Muscle layer of colon (tissue), 2 donors: ENCODE data around the gene CDC45.
A peak's percentile ranks its signal among the peaks of the same experiment; 100 is the strongest.

ENCODE experiments used
- H3K27ac ChIP-seq: one replicate; pipeline ENCODE4 v1.7.0; 2013; ENCODE audit warnings: low read depth, mild to moderate bottlenecking, low read length, moderate library complexity
- H3K27me3 ChIP-seq, 2 donors: one replicate each; pipeline ENCODE4 v1.7.0; 2013; ENCODE audit warnings: low read length in 2 of 2, mild to moderate bottlenecking in 2 of 2; ENCODE audit not compliant: insufficient read depth in 2 of 2, control insufficient read depth in 1 of 2
- H3K36me3 ChIP-seq: one replicate; pipeline ENCODE4 v1.7.0; 2013; ENCODE audit warnings: mild to moderate bottlenecking, low read length; ENCODE audit not compliant: insufficient read depth
- H3K4me1 ChIP-seq: one replicate; pipeline ENCODE4 v1.7.0; 2013; ENCODE audit warnings: mild to moderate bottlenecking, low read length; ENCODE audit not compliant: insufficient read depth
- H3K4me3 ChIP-seq, 2 donors: one replicate each; pipeline ENCODE4 v1.7.0; 2013; ENCODE audit warnings: low read length in 2 of 2, low read depth in 1 of 2, mild to moderate bottlenecking in 1 of 2, moderate library complexity in 1 of 2
- H3K9ac ChIP-seq: one replicate; pipeline ENCODE4 v1.7.0; 2013; ENCODE audit warnings: low read length
- H3K9me3 ChIP-seq: one replicate; pipeline ENCODE4 v1.7.0; 2013; ENCODE audit warnings: mild to moderate bottlenecking, low read length
- donor health status: abdominal sarcoma.
- donor health status: Adenocarcinoma of cecum.

Gene CDC45

GRCh38 chr22:19476023-19476422 lies 3.7 kb upstream of the CDC45 start:
- Histone ChIP-seq H3K27ac (no peak overlapping the region), H3K27me3 (no peaks in the 10 kb centered on the region), H3K36me3 (peaks cover 31% of the 10 kb centered on the region), H3K9me3 (no peaks in the 10 kb centered on the region), H3K9ac (no peak overlapping the region), H3K4me1 (peaks cover 28% of the 10 kb centered on the region), H3K4me3 (no peak overlapping the region)

GRCh38 chr22:19477321-19478044 lies 2.2 kb upstream of the CDC45 start:
- Histone ChIP-seq H3K27me3 (no peaks in the 10 kb centered on the region), H3K9ac (no peak overlapping the region), H3K4me3 (peak overlapping the region in 1 of 2 donors; percentile 87), H3K4me1 (peaks cover 28% of the 10 kb centered on the region), H3K9me3 (no peaks in the 10 kb centered on the region), H3K27ac (no peak overlapping the region), H3K36me3 (peaks cover 22% of the 10 kb centered on the region)

- H3K4me3 ChIP-seq, result peak overlapping the region; percentile 86 to 87
- H3K9me3 ChIP-seq, result no peaks in the 10 kb centered on the region
- peaks cover 28% of the 10 kb centered on the region for H3K4me1 ChIP-seq
- H3K36me3 ChIP-seq, result peaks cover 14% of the 10 kb centered on the region
- H3K9ac ChIP-seq, result peak overlapping the region; percentile 89
- H3K27ac ChIP-seq, result peak overlapping the region; percentile 98
- H3K27me3 ChIP-seq, result no peaks in the 10 kb centered on the region
Measured at GRCh38 chr22:19478045-19478900, 1.4 kb upstream of the CDC45 start.

GRCh38 chr22:19478901-19479354 lies 792 bp upstream of the CDC45 start, which contains the start of gene UFD1:
UFD1 (minus strand) TSS chr22:19479193; CDS start chr22:19479085, 108 bp downstream.
- peak within 1 kb of the TSS; percentile 89 for H3K9ac ChIP-seq
- H3K27ac ChIP-seq, result peak within 1 kb of the TSS; percentile 98
- peaks cover 7% of the 10 kb centered on the region for H3K36me3 ChIP-seq

GRCh38 chr22:19480173-19480568 lies 451 bp downstream of the CDC45 start:
- Histone ChIP-seq H3K4me1 (peaks cover 28% of the 10 kb centered on the region), H3K4me3 (peak overlapping the region; percentile 34 to 87), H3K9me3 (no peaks in the 10 kb centered on the region), H3K27me3 (no peaks in the 10 kb centered on the region), H3K27ac (no peak overlapping the region), H3K36me3 (no peaks in the 10 kb centered on the region), H3K9ac (no peak overlapping the region)

More at GRCh38 chr22:19478901-19479354, 792 bp upstream of the CDC45 start, which contains the start of gene UFD1:
- Histone ChIP-seq H3K9me3 (no peaks in the 10 kb centered on the region), H3K27me3 (no peaks in the 10 kb centered on the region), H3K4me3 (peak within 1 kb of the TSS; percentile 86 to 87), H3K4me1 (peaks cover 28% of the 10 kb centered on the region)

GRCh38 chr22:19480789-19481188 lies 1.1 kb downstream of the CDC45 start:
- Histone ChIP-seq H3K4me3 (no peak overlapping the region), H3K27ac (no peak overlapping the region), H3K36me3 (no peaks in the 10 kb centered on the region), H3K9me3 (no peaks in the 10 kb centered on the region), H3K9ac (no peak overlapping the region), H3K27me3 (no peaks in the 10 kb centered on the region), H3K4me1 (peaks cover 25% of the 10 kb centered on the region)

GRCh38 chr22:19482297-19482696 lies 2.6 kb downstream of the CDC45 start:
- no peak overlapping the region for H3K9ac ChIP-seq
- no peaks in the 10 kb centered on the region for H3K9me3 ChIP-seq
- H3K27ac ChIP-seq, result no peak overlapping the region
- no peaks in the 10 kb centered on the region for H3K27me3 ChIP-seq
- no peak overlapping the region for H3K4me3 ChIP-seq
- H3K4me1 ChIP-seq, result peaks cover 16% of the 10 kb centered on the region
- no peaks in the 10 kb centered on the region for H3K36me3 ChIP-seq

GRCh38 chr22:19483481-19484244 lies 3.9 kb downstream of the CDC45 start:
- no peaks in the 10 kb centered on the region for H3K9me3 ChIP-seq
- H3K27me3 ChIP-seq, result no peaks in the 10 kb centered on the region
- H3K9ac ChIP-seq, result no peak overlapping the region
- no peaks in the 10 kb centered on the region for H3K36me3 ChIP-seq
- H3K27ac ChIP-seq, result no peak overlapping the region
- H3K4me1 ChIP-seq, result peaks cover 5% of the 10 kb centered on the region
- no peak overlapping the region for H3K4me3 ChIP-seq

GRCh38 chr22:19488285-19488684 lies 8.6 kb downstream of the CDC45 start:
- H3K9ac ChIP-seq, result no peak overlapping the region
- H3K27ac ChIP-seq, result no peak overlapping the region
- no peaks in the 10 kb centered on the region for H3K27me3 ChIP-seq
- no peaks in the 10 kb centered on the region for H3K4me1 ChIP-seq
- H3K9me3 ChIP-seq, result no peaks in the 10 kb centered on the region
- no peaks in the 10 kb centered on the region for H3K36me3 ChIP-seq
- no peak overlapping the region for H3K4me3 ChIP-seq

GRCh38 chr22:19488884-19489843 lies 9.4 kb downstream of the CDC45 start:
- Histone ChIP-seq H3K9me3 (no peaks in the 10 kb centered on the region), H3K4me3 (no peak overlapping the region), H3K27ac (no peak overlapping the region), H3K36me3 (no peaks in the 10 kb centered on the region), H3K27me3 (no peaks in the 10 kb centered on the region), H3K9ac (no peak overlapping the region), H3K4me1 (no peaks in the 10 kb centered on the region)
